HEK293 (cell line): ENCODE data around the gene KRTAP10-4.
A peak's percentile ranks its signal among the peaks of the same experiment; 100 is the strongest.

Experiments used
- CTCF ChIA-PET: fragments of 350-600 bp; formaldehyde crosslinking; extraction: SDS; loops from one replicate; lab custom pipeline; 2021; ENCODE audit warnings: antibody characterized with exemption; lab: Yijun Ruan, JAX
- POLR2A ChIA-PET: fragments of 300-600 bp; formaldehyde crosslinking; extraction: SDS; loops from one replicate; lab custom pipeline; 2020; ENCODE audit warnings: antibody characterized with exemption, inconsistent platforms; lab: Yijun Ruan, JAX
- H3K27ac ChIP-seq: fragments of 200-500 bp; sonication (Bioruptor generic); 2 replicates; pipeline ENCODE4 v1.5.1; 2014; ENCODE audit warnings: low read depth, low read length, control low read depth, inconsistent platforms; ENCODE audit errors: extremely low read depth
- H3K36me3 ChIP-seq, 2 experiments: fragments of 200-500 bp in 1 of 2; sonication (Bioruptor generic) in 1 of 2; 1 replicate in 1 of 2; 2 replicates in 1 of 2; pipeline ENCODE4 v1.5.1; 2014 to 2017; ENCODE audit warnings: inconsistent platforms in 2 of 2, low read length in 2 of 2; ENCODE audit not compliant: control insufficient read depth in 2 of 2, insufficient read depth in 1 of 2
- H3K4me1 ChIP-seq: fragments of 200-500 bp; sonication (Bioruptor generic); 2 replicates; pipeline ENCODE4 v1.5.1; 2014; ENCODE audit warnings: mild to moderate bottlenecking, low read length, inconsistent platforms; ENCODE audit not compliant: control insufficient read depth, insufficient read depth
- H3K4me3 ChIP-seq: 2 replicates; pipeline ENCODE4 v1.5.1; 2011; ENCODE audit warnings: low read depth, mild to moderate bottlenecking, control low read depth, low read length, moderate library complexity
- H3K9me3 ChIP-seq: fragments of 200-500 bp; sonication (Bioruptor generic); 2 replicates; pipeline ENCODE4 v1.5.1; 2014; ENCODE audit warnings: low read depth, low read length, inconsistent platforms; ENCODE audit not compliant: control insufficient read depth, insufficient read depth
- MZF1 ChIP-seq: fragments of 450-650 bp; formaldehyde crosslinking; IDR thresholded peaks from 2 replicates; pipeline ENCODE4 v1.5.1; 2017; ENCODE audit warnings: missing biosample characterization, missing genetic modification characterization, borderline replicate concordance
- PBX3 ChIP-seq: sonication (generic); formaldehyde crosslinking; IDR thresholded peaks from 2 replicates; pipeline ENCODE4 v1.8.1; 2022; ENCODE audit warnings: mild to moderate bottlenecking, moderate library complexity, missing genetic modification reagents
- PRDM1 ChIP-seq: fragments of 450-650 bp; formaldehyde crosslinking; IDR thresholded peaks from 2 replicates; pipeline ENCODE4; 2016; ENCODE audit warnings: missing biosample characterization, missing genetic modification characterization
- SP2 ChIP-seq: fragments of 450-650 bp; formaldehyde crosslinking; IDR thresholded peaks from 2 replicates; pipeline ENCODE4 v1.5.1; 2016; ENCODE audit warnings: missing biosample characterization, missing genetic modification characterization
- ZBTB8A ChIP-seq: fragments of 450-650 bp; formaldehyde crosslinking; IDR thresholded peaks from 2 replicates; pipeline ENCODE4 v1.5.1; 2016; ENCODE audit warnings: missing biosample characterization, missing genetic modification characterization
- ZFHX2 ChIP-seq: fragments of 450-650 bp; formaldehyde crosslinking; conservative IDR thresholded peaks from 2 replicates; pipeline ENCODE4 v1.5.1; 2016; ENCODE audit warnings: missing biosample characterization, missing genetic modification characterization
- ZFP69B ChIP-seq: fragments of 450-650 bp; formaldehyde crosslinking; IDR thresholded peaks from 2 replicates; pipeline ENCODE4 v1.5.1; 2016; ENCODE audit warnings: missing biosample characterization, missing genetic modification characterization
- ZIC2 ChIP-seq: fragments of 450-650 bp; formaldehyde crosslinking; IDR thresholded peaks from 2 replicates; pipeline ENCODE4 v1.5.1; 2016; ENCODE audit warnings: missing biosample characterization, missing genetic modification characterization
- ZNF2 ChIP-seq: fragments of 450-650 bp; formaldehyde crosslinking; IDR thresholded peaks from 2 replicates; pipeline ENCODE4 v1.5.1; 2016; ENCODE audit warnings: missing biosample characterization, missing genetic modification characterization
- ZNF221 ChIP-seq: fragments of 450-650 bp; formaldehyde crosslinking; IDR thresholded peaks from 2 replicates; pipeline ENCODE4 v1.5.1; 2017; ENCODE audit warnings: missing biosample characterization, missing genetic modification characterization, borderline replicate concordance
- ZNF561 ChIP-seq: fragments of 450-650 bp; IDR thresholded peaks from 2 replicates; pipeline ENCODE4 v1.5.1; 2018; ENCODE audit warnings: missing biosample characterization, missing genetic modification characterization, borderline replicate concordance
- ZNF623 ChIP-seq: fragments of 450-650 bp; formaldehyde crosslinking; IDR thresholded peaks from 2 replicates; pipeline ENCODE4 v1.5.1; 2016; ENCODE audit warnings: missing biosample characterization, missing genetic modification characterization
- ZNF658 ChIP-seq: fragments of 450-650 bp; formaldehyde crosslinking; IDR thresholded peaks from 2 replicates; pipeline ENCODE4; 2016; ENCODE audit warnings: missing biosample characterization, missing genetic modification characterization
- ZSCAN16 ChIP-seq: fragments of 450-650 bp; formaldehyde crosslinking; IDR thresholded peaks from 2 replicates; pipeline ENCODE4 v1.5.1; 2016; ENCODE audit warnings: missing biosample characterization, missing genetic modification characterization
- TF ChIP-seq, protein P1 (sequence below): fragments of 450-650 bp; formaldehyde crosslinking; IDR thresholded peaks from 2 replicates; pipeline ENCODE4 v1.5.1; 2016; ENCODE audit warnings: missing biosample characterization, missing genetic modification characterization
- TF ChIP-seq, protein P2 (sequence below): fragments of 450-650 bp; formaldehyde crosslinking; conservative IDR thresholded peaks from 2 replicates; pipeline ENCODE4 v1.5.1; 2016; ENCODE audit warnings: low read depth, missing biosample characterization, missing genetic modification characterization

KRTAP10-4 gene

DNA sequence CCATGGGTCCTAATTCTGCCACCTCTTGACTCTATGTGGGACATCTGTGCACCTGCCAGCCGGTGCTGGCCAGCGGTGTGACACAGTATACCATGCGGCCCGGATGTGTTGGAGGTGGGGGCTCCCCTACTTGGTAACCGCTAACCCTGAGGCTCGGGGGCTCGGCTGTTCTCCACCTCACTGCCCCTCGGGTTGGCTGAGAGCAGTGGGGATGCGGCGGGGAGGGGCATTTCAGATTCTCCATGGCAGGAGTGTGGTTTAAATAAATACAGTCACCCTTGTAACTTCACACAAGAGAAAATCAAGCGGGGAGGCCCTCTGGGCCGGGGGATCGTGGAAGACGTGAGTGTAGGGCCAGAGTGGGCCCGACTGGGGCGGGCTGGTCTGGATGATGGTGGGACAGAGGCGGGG, 44.5 kb upstream of the KRTAP10-4 start:
- Histone ChIP-seq H3K4me3 (no peak overlapping the region), H3K9me3 (no peaks in the 10 kb centered on the region), H3K4me1 (no peaks in the 10 kb centered on the region), H3K27ac (no peak overlapping the region), H3K36me3 (no peaks in the 10 kb centered on the region)
- CTCF ChIA-PET: no interaction called here
- TF ChIP-seq ZNF2: no peak
- TF ChIP-seq SP2 (tag by site-specific recombination): no peak
- TF ChIP-seq PRDM1 (tag by site-specific recombination): no peak
- no peak for TF ChIP-seq ZBTB8A (tag by site-specific recombination)
- TF ChIP-seq, protein P1, sequence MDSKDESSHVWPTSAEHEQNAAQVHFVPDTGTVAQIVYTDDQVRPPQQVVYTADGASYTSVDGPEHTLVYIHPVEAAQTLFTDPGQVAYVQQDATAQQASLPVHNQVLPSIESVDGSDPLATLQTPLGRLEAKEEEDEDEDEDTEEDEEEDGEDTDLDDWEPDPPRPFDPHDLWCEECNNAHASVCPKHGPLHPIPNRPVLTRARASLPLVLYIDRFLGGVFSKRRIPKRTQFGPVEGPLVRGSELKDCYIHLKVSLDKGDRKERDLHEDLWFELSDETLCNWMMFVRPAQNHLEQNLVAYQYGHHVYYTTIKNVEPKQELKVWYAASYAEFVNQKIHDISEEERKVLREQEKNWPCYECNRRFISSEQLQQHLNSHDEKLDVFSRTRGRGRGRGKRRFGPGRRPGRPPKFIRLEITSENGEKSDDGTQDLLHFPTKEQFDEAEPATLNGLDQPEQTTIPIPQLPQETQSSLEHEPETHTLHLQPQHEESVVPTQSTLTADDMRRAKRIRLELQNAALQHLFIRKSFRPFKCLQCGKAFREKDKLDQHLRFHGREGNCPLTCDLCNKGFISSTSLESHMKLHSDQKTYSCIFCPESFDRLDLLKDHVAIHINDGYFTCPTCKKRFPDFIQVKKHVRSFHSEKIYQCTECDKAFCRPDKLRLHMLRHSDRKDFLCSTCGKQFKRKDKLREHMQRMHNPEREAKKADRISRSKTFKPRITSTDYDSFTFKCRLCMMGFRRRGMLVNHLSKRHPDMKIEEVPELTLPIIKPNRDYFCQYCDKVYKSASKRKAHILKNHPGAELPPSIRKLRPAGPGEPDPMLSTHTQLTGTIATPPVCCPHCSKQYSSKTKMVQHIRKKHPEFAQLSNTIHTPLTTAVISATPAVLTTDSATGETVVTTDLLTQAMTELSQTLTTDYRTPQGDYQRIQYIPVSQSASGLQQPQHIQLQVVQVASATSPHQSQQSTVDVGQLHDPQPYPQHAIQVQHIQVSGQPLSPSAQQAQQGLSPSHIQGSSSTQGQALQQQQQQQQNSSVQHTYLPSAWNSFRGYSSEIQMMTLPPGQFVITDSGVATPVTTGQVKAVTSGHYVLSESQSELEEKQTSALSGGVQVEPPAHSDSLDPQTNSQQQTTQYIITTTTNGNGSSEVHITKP (tag by site-specific recombination): no peak
- TF ChIP-seq PBX3 (CRISPR knock-in tag): no peak
- no peak for TF ChIP-seq ZFP69B
- TF ChIP-seq ZNF658 (tag by site-specific recombination): no peak
- no peak for TF ChIP-seq ZNF623
- TF ChIP-seq, protein P2, sequence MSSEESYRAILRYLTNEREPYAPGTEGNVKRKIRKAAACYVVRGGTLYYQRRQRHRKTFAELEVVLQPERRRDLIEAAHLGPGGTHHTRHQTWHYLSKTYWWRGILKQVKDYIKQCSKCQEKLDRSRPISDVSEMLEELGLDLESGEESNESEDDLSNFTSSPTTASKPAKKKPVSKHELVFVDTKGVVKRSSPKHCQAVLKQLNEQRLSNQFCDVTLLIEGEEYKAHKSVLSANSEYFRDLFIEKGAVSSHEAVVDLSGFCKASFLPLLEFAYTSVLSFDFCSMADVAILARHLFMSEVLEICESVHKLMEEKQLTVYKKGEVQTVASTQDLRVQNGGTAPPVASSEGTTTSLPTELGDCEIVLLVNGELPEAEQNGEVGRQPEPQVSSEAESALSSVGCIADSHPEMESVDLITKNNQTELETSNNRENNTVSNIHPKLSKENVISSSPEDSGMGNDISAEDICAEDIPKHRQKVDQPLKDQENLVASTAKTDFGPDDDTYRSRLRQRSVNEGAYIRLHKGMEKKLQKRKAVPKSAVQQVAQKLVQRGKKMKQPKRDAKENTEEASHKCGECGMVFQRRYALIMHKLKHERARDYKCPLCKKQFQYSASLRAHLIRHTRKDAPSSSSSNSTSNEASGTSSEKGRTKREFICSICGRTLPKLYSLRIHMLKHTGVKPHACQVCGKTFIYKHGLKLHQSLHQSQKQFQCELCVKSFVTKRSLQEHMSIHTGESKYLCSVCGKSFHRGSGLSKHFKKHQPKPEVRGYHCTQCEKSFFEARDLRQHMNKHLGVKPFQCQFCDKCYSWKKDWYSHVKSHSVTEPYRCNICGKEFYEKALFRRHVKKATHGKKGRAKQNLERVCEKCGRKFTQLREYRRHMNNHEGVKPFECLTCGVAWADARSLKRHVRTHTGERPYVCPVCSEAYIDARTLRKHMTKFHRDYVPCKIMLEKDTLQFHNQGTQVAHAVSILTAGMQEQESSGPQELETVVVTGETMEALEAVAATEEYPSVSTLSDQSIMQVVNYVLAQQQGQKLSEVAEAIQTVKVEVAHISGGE (tag by site-specific recombination): no peak
- no peak for TF ChIP-seq ZFHX2 (tag by site-specific recombination)
- no peak for TF ChIP-seq ZNF221
- no peak for TF ChIP-seq ZNF561
- no peak for TF ChIP-seq ZSCAN16 (tag by site-specific recombination)
- TF ChIP-seq, all 188 proteins: peak for 0
- POLR2A ChIA-PET: no interaction called here

- H3K4me1 ChIP-seq: no peaks in the 10 kb centered on the region
- H3K4me3 ChIP-seq: no peak overlapping the region
- ChIA-PET POLR2A (no interaction called here), CTCF (interaction anchor here (0.9 kb wide), 1 partner anchor 19 kb away, joined by 3 read pairs; no protein-coding TSS in a partner anchor)
- no peak for TF ChIP-seq MZF1 (tag by site-specific recombination)
- peak; percentile 74 for TF ChIP-seq ZIC2 (tag by site-specific recombination)
- H3K27ac ChIP-seq: no peak overlapping the region
- H3K9me3 ChIP-seq: no peaks in the 10 kb centered on the region
- H3K36me3 ChIP-seq: no peaks in the 10 kb centered on the region
Measured at GRCh38 chr21:44529503-44530125, 43.9 kb upstream of the KRTAP10-4 start.
